IMR-90 (cell line): Measurements from ENCODE around the gene ALOX15B.

Experiments
- CEBPB ChIP-seq: IDR thresholded peaks from 2 replicates; pipeline ENCODE4 v1.6.1; 2012; ENCODE audit warnings: low read depth, low read length, improper control_type of control experiment
- NFE2L2 ChIP-seq: fragments of 150-350 bp; IDR thresholded peaks from 2 replicates; pipeline ENCODE4 v1.6.1; 2016; ENCODE audit warnings: low read depth, mild to moderate bottlenecking, low read length
- POLR2A ChIP-seq: IDR thresholded peaks from 2 replicates; pipeline ENCODE4 v1.6.1; 2012; ENCODE audit warnings: mild to moderate bottlenecking, low read depth, low read length
- RFX5 ChIP-seq: IDR thresholded peaks from 2 replicates; pipeline ENCODE4 v1.8.0; 2012; ENCODE audit warnings: low read depth, mild to moderate bottlenecking, low read length, moderate library complexity
- TF ChIP-seq, protein P1 (sequence below): conservative IDR thresholded peaks from 2 replicates; pipeline ENCODE4 v1.5.1; 2012; ENCODE audit warnings: mild to moderate bottlenecking, low read depth, low read length, improper control_type of control experiment

DNA sequence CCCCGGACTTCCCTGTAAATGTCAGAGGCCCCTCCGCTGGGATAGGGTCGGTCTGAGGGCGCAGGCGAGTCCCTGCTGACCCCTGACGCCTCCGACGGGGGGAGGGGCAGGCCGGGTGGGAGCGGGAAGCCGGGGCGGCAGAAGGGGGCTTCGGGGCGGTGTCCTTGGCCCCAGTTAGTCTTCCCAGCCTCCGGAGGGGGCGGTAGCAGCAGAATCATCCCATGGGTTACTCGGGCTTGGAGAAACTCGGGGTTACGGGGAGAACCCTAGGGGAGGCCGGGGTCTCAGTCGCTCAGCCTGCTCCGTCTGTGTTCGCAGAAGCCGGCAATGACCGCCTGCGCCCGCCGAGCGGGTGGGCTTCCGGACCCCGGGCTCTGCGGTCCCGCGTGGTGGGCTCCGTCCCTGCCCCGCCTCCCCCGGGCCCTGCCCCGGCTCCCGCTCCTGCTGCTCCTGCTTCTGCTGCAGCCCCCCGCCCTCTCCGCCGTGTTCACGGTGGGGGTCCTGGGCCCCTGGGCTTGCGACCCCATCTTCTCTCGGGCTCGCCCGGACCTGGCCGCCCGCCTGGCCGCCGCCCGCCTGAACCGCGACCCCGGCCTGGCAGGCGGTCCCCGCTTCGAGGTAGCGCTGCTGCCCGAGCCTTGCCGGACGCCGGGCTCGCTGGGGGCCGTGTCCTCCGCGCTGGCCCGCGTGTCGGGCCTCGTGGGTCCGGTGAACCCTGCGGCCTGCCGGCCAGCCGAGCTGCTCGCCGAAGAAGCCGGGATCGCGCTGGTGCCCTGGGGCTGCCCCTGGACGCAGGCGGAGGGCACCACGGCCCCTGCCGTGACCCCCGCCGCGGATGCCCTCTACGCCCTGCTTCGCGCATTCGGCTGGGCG, 35.9 kb upstream of the ALOX15B start:
- TF ChIP-seq, protein P1, sequence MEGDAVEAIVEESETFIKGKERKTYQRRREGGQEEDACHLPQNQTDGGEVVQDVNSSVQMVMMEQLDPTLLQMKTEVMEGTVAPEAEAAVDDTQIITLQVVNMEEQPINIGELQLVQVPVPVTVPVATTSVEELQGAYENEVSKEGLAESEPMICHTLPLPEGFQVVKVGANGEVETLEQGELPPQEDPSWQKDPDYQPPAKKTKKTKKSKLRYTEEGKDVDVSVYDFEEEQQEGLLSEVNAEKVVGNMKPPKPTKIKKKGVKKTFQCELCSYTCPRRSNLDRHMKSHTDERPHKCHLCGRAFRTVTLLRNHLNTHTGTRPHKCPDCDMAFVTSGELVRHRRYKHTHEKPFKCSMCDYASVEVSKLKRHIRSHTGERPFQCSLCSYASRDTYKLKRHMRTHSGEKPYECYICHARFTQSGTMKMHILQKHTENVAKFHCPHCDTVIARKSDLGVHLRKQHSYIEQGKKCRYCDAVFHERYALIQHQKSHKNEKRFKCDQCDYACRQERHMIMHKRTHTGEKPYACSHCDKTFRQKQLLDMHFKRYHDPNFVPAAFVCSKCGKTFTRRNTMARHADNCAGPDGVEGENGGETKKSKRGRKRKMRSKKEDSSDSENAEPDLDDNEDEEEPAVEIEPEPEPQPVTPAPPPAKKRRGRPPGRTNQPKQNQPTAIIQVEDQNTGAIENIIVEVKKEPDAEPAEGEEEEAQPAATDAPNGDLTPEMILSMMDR: no peak
- TF ChIP-seq RFX5: no peak
- TF ChIP-seq NFE2L2: no peak
- no peak for TF ChIP-seq POLR2A
- TF ChIP-seq CEBPB: no peak
